GM12878 (cell line): ENCODE data around the gene ADCY10. TPM values are rescaled to one million over a fixed set of nuclear protein-coding genes. Genes with fewer than 3 reads are reported as not detected.

ENCODE experiments used
- ATAC-seq: fragments of 200-7000 bp; cut with Tn5 transposase; 3 replicates; pipeline ENCODE4 v1.9.1; 2020; ENCODE audit warnings: mild to moderate bottlenecking, moderate library complexity
- BruUV-seq: library from RNA; stranded (reverse); fragments of 400-500 nt; replicated peaks from 2 replicates; lab custom pipeline; 2021; lab: Mats Ljungman, UMichigan
- CTCF ChIA-PET: fragments of 300-600 bp; sonication (Branson Sonifier 250); formaldehyde crosslinking; extraction: SDS; loops from one replicate; lab custom pipeline; 2021; ENCODE audit warnings: inconsistent platforms; lab: Yijun Ruan, JAX
- POLR2A ChIA-PET: fragments of 350-600 bp; formaldehyde crosslinking; extraction: SDS; loops from one replicate; lab custom pipeline; 2021; ENCODE audit warnings: inconsistent platforms; lab: Charles Lee
- RAD21 ChIA-PET: fragments of 300-600 bp; sonication (Branson Sonifier 250); formaldehyde crosslinking; loops from one replicate; lab custom pipeline; 2023; ENCODE audit warnings: antibody characterized with exemption; ENCODE audit not compliant: unreplicated experiment; lab: Charles Lee
- SMC1A ChIA-PET: fragments of 300-600 bp; sonication (Branson Sonifier 250); formaldehyde crosslinking; loops from one replicate; lab custom pipeline; 2023; ENCODE audit not compliant: unreplicated experiment, uncharacterized antibody; lab: Charles Lee
- DNase-seq: peaks from one replicate; pipeline ENCODE4 v3.0.0-alpha.2; 2011; ENCODE audit warnings: low read depth, low spot score
- FAIRE-seq: peaks from 3 replicates; lab custom pipeline; 2011; peaks lifted over from hg19 to GRCh38; lab: Jason Lieb, UNC
- H2AFZ ChIP-seq: 2 replicates; pipeline ENCODE4 v1.6.0; 2011; ENCODE audit warnings: low read depth, low read length, control low read depth; ENCODE audit not compliant: control insufficient read depth
- H3K27ac ChIP-seq: 2 replicates; pipeline ENCODE4 v1.5.1; 2011; ENCODE audit warnings: control low read depth; ENCODE audit not compliant: control insufficient read depth, insufficient read depth
- H3K27me3 ChIP-seq, 2 experiments: replicated peaks in 1 of 2; 2 replicates each; pipeline versions ENCODE4 v1.6.0 to v1.6.1; 2011; ENCODE audit warnings: low read length in 1 of 2; ENCODE audit not compliant: control insufficient read depth in 2 of 2, insufficient read depth in 2 of 2
- H3K36me3 ChIP-seq, 2 experiments: 2 replicates each; pipeline ENCODE4 v1.5.1; 2011; ENCODE audit warnings: low read length in 1 of 2; ENCODE audit not compliant: control insufficient read depth in 2 of 2, insufficient read depth in 2 of 2
- H3K4me1 ChIP-seq: 2 replicates; pipeline ENCODE4 v1.6.1; 2011; ENCODE audit warnings: mild to moderate bottlenecking, low read length, moderate library complexity, mixed read lengths; ENCODE audit not compliant: control insufficient read depth, insufficient read depth
- H3K4me2 ChIP-seq: 2 replicates; pipeline ENCODE4 v1.6.0; 2011; ENCODE audit warnings: control low read depth; ENCODE audit not compliant: control insufficient read depth, insufficient read depth
- H3K4me3 ChIP-seq: fragments of 200-600 bp; sonication (generic); 2 replicates; pipeline ENCODE4 v1.5.1; 2016
- H3K79me2 ChIP-seq: 2 replicates; pipeline ENCODE4 v1.6.0; 2011; ENCODE audit warnings: low read length; ENCODE audit not compliant: control insufficient read depth, insufficient read depth
- H3K9ac ChIP-seq: 2 replicates; pipeline ENCODE4 v1.8.0; 2011; ENCODE audit warnings: low read length, control low read depth, mixed read lengths; ENCODE audit not compliant: control insufficient read depth, insufficient read depth
- H3K9me3 ChIP-seq: replicated peaks from 3 replicates; pipeline ENCODE4 v1.5.1; 2011; ENCODE audit warnings: mild to moderate bottlenecking, low read length; ENCODE audit not compliant: control insufficient read depth, insufficient read depth
- H4K20me1 ChIP-seq: 2 replicates; pipeline ENCODE4 v1.6.0; 2011; ENCODE audit not compliant: control insufficient read depth, insufficient read depth
- BMI1 ChIP-seq: fragments of 450-650 bp; IDR thresholded peaks from 2 replicates; pipeline ENCODE4 v1.6.1; 2016; ENCODE audit warnings: mild to moderate bottlenecking, moderate library complexity, borderline replicate concordance
- CBX5 ChIP-seq: sonication (generic); IDR thresholded peaks from 2 replicates; pipeline ENCODE4 v1.6.1; 2016; ENCODE audit warnings: low read depth, moderate library complexity, mild to moderate bottlenecking, inconsistent platforms
- DPF2 ChIP-seq: fragments of 450-650 bp; IDR thresholded peaks from 2 replicates; pipeline ENCODE4 v1.6.1; 2017; ENCODE audit warnings: mild to moderate bottlenecking
- E2F8 ChIP-seq: fragments of 450-650 bp; IDR thresholded peaks from 2 replicates; pipeline ENCODE4 v1.6.1; 2018; ENCODE audit warnings: mild to moderate bottlenecking, low read depth, moderate library complexity; ENCODE audit not compliant: partially characterized antibody
- EGR1 ChIP-seq, 2 experiments: IDR thresholded peaks; 1 replicate in 1 of 2; 2 replicates in 1 of 2; pipeline ENCODE4 v1.6.1; 2011 to 2012; ENCODE audit warnings: low read depth in 2 of 2, low read length in 2 of 2, borderline replicate concordance in 1 of 2, mild to moderate bottlenecking in 1 of 2, moderate library complexity in 1 of 2
- ESRRA ChIP-seq: IDR thresholded peaks from 2 replicates; pipeline ENCODE4 v1.6.1; 2012; ENCODE audit warnings: mild to moderate bottlenecking, low read length, improper control_type of control experiment
- FOXM1 ChIP-seq: IDR thresholded peaks from 2 replicates; pipeline ENCODE4 v1.6.1; 2012; ENCODE audit warnings: low read depth, mild to moderate bottlenecking, inconsistent platforms, low read length, moderate library complexity
- IRF4 ChIP-seq: IDR thresholded peaks from 2 replicates; pipeline ENCODE4 v1.6.1; 2011; ENCODE audit warnings: low read depth, low read length
- NFXL1 ChIP-seq: fragments of 450-650 bp; IDR thresholded peaks from 2 replicates; pipeline ENCODE4 v1.6.1; 2017; ENCODE audit warnings: antibody characterized with exemption, mild to moderate bottlenecking, borderline replicate concordance
- NR2C1 ChIP-seq: fragments of 450-650 bp; IDR thresholded peaks from 2 replicates; pipeline ENCODE4 v1.6.1; 2017; ENCODE audit warnings: antibody characterized with exemption, mild to moderate bottlenecking, moderate library complexity
- RELA ChIP-seq: fragments of 450-650 bp; IDR thresholded peaks from 2 replicates; pipeline ENCODE4 v1.8.0; 2014; ENCODE audit warnings: borderline replicate concordance; ENCODE audit not compliant: partially characterized antibody
- RUNX3 ChIP-seq: IDR thresholded peaks from 2 replicates; pipeline ENCODE4 v1.6.1; 2012; ENCODE audit warnings: low read length, inconsistent platforms
- SIX5 ChIP-seq: IDR thresholded peaks from 2 replicates; pipeline ENCODE4 v1.6.1; 2011; ENCODE audit warnings: mild to moderate bottlenecking, low read depth, low read length, moderate library complexity; ENCODE audit not compliant: severe bottlenecking
- SMAD1 ChIP-seq: fragments of 450-650 bp; IDR thresholded peaks from 2 replicates; pipeline ENCODE4 v1.6.1; 2018; ENCODE audit warnings: mild to moderate bottlenecking, low read depth; ENCODE audit not compliant: partially characterized antibody
- TCF3 ChIP-seq: IDR thresholded peaks from 2 replicates; pipeline ENCODE4 v1.6.1; 2012; ENCODE audit warnings: low read depth, mild to moderate bottlenecking, low read length, borderline replicate concordance; ENCODE audit not compliant: insufficient read depth
- ZZZ3 ChIP-seq: IDR thresholded peaks from 2 replicates; pipeline ENCODE4 v1.6.1; 2011; ENCODE audit warnings: low read depth; ENCODE audit not compliant: control insufficient read depth, insufficient read length
- WGBS: methylation state at CpG from one replicate; pipeline ENCODE4 v1.1.6; 2016; ENCODE audit warnings: low lambda C conversion rate; ENCODE audit not compliant: insufficient replicate concordance, insufficient coverage; ENCODE audit errors: missing lambda C conversion rate; 5-methylcytosine and 5-hydroxymethylcytosine counted together
- in situ Hi-C: fragments of 300-500 bp; cut with MboI; formaldehyde crosslinking; loops from 9 replicates; pipeline ENCODE4 v1.14.3; 2018; ENCODE audit warnings: mixed read lengths
- intact Hi-C: fragments of 100-400 bp; cut with micrococcal nuclease; formaldehyde crosslinking; loops from one replicate; pipeline ENCODE4 v1.14.2; 2022; ENCODE audit not compliant: unreplicated experiment
- polyA plus RNA-seq, 11 experiments: library from polyadenylated mRNA; depleted of rRNA in 4 of 11; unstranded in 6 of 11; stranded (reverse) in 5 of 11; fragments of >200 nt; fragmentation: Nextera tagmentation in 4 of 11; fragmentation: Illumina TruSeq in 1 of 11; extraction: Ambion mirVana in 4 of 11; extraction: Trizol in 1 of 11; gene quantifications; 1 replicate in 1 of 11; 2 replicates in 10 of 11; pipeline versions ENCODE4 v1.2.1 to v1.2.3, GENCODE V29; 2011 to 2016; ENCODE audit warnings: inconsistent platforms in 2 of 11, missing spikeins in 2 of 11, low read depth in 1 of 11
- total RNA-seq, 4 experiments: library from RNA; depleted of rRNA in 3 of 4; stranded (reverse); fragments of >200 nt in 3 of 4; fragmentation: Illumina TruSeq in 1 of 4; extraction: Trizol in 1 of 4; gene quantifications; 2 replicates each; pipeline versions ENCODE4 v1.2.1 to v1.2.3, GENCODE V29; 2013 to 2021
- TF ChIP-seq, protein P1 (sequence below): IDR thresholded peaks from 2 replicates; pipeline ENCODE4 v1.6.1; 2012; ENCODE audit warnings: low read depth, low read length, improper control_type of control experiment
- TF ChIP-seq, protein P2 (sequence below): IDR thresholded peaks from 2 replicates; pipeline ENCODE4 v1.6.1; 2011; ENCODE audit warnings: low read depth, mild to moderate bottlenecking, low read length, moderate library complexity, borderline replicate concordance; ENCODE audit errors: extremely low read depth

ADCY10 gene
- total and polyA plus RNA-seq, 10 of the 15 experiments (the other 5 are each of a cell fraction or from before 2014, with no cell fraction given), result 0.13 to 0.22 TPM; not detected in 8

DNA sequence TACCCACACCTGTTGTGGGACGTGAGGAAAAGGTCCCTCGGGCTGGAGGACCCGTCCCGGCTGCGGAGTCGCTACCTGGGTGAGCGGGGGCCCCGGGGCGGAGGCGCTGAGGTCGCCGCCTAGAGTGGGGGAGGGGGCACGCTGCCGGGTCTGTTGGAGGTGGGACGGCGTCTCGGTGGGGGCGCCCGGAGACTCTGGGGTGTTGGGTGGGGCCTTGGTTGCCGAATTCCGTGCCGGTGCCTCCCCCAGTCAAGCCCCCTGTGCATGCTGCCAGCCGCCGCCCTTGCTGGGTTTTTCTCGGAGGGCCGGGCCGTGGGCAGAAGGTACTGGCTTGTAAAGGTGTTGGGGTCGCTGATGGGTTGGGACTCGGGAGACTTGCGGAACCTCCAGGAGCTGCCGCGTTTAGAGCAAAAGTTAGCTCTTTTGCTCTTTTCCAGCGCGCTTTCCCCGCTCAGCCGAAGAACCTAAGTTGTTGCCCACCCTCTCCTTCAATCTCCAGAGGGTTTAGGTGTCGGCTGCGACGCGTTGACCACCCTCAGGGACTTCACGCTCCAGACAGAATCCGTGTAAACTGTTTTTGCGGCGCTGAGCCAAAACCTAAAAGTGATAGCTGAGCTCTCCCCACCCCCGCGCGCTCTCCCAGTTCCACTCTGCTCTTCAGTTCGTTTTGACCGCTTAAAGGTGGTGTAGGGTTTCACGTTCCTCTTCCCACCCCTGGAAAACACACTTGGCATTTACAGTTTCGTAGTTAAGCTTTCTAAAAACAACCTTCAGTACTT lies 23.2 kb upstream of the ADCY10 start, which contains the start of gene MPC2:
MPC2 (minus strand) TSS at position 143 of the 779 bp plus-strand sequence. CDS start 1,231 bp downstream, outside the sequence.
- Histone ChIP-seq H4K20me1 (no peaks in the 10 kb centered on the region), H3K4me3 (peak within 1 kb of the TSS; percentile 95), H3K4me1 (no peaks in the 10 kb centered on the region), H3K9ac (peak within 1 kb of the TSS; percentile 96), H3K36me3 (no peaks in the 10 kb centered on the region; a peak in 1 of 4 replicates), H3K79me2 (peaks cover 84% of the 10 kb centered on the region), H3K27me3 (no peaks in the 10 kb centered on the region), H3K9me3 (no peaks in the 10 kb centered on the region), H3K4me2 (peak within 1 kb of the TSS; percentile 76), H2AFZ (peak within 1 kb of the TSS; percentile 99), H3K27ac (peak within 1 kb of the TSS; percentile 99)
- POLR2A ChIA-PET, result interaction anchor here (0.6 to 2.5 kb wide), 6 partner anchors 9 to 223 kb away, joined by 3 to 20 read pairs (median 4); no protein-coding TSS in a partner anchor
- CTCF ChIA-PET, result interaction anchor here (0.8 to 2.1 kb wide), 3 partner anchors 13 to 148 kb away, joined by 3 to 8 read pairs (median 4); no protein-coding TSS in a partner anchor
- RAD21 ChIA-PET, result interaction anchor here (0.7 to 2.3 kb wide), 7 partner anchors 9 to 289 kb away, joined by 3 to 12 read pairs (median 4); partner anchors contain the start of gene SFT2D2
- TSS peak; percentile 68 for BruUV-seq
- SMC1A ChIA-PET, result interaction anchor here (0.8 to 1.7 kb wide), 9 partner anchors 10 to 219 kb away, joined by 3 to 9 read pairs (median 4); partner anchors contain the start of gene ADCY10
- in situ Hi-C loops, result loop anchor here (5.0 kb wide), 1 partner anchor 220 kb away; no protein-coding TSS in a partner anchor
- DNase-seq (no peak), FAIRE-seq (no peak), ATAC-seq (peak; percentile 30)
- under 1% methylated on average over 48 of the region's 51 CpGs for WGBS
- intact Hi-C loops, result loop anchor here (2.0 to 10.0 kb wide), 4 partner anchors 135 to 332 kb away; partner anchors contain the start of gene TIPRL
- no peak for TF ChIP-seq NR2C1
- TF ChIP-seq, protein P1, sequence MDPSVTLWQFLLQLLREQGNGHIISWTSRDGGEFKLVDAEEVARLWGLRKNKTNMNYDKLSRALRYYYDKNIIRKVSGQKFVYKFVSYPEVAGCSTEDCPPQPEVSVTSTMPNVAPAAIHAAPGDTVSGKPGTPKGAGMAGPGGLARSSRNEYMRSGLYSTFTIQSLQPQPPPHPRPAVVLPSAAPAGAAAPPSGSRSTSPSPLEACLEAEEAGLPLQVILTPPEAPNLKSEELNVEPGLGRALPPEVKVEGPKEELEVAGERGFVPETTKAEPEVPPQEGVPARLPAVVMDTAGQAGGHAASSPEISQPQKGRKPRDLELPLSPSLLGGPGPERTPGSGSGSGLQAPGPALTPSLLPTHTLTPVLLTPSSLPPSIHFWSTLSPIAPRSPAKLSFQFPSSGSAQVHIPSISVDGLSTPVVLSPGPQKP, result no peak
- no peak for TF ChIP-seq SIX5
- TF ChIP-seq CBX5, result 0 out of 2 replicates have a peak, but pooled peaks have one; percentile 48
- TF ChIP-seq TCF3, result 0 out of 2 replicates have a peak, but pooled peaks have one; percentile 4
- TF ChIP-seq RUNX3, result peak; percentile 67
- TF ChIP-seq NFXL1, result no peak
- TF ChIP-seq EGR1 (IDR thresholded peaks at IDR 0.05; ENCODE audit: borderline replicate concordance in 1 of 2, low read depth in 2 of 2, low read length in 2 of 2), result peak in 1 of 2 experiments; percentile 86; a peak in 2 of 3 replicates
- TF ChIP-seq BMI1, result peak; percentile 35; the same call in 1 of the 2 replicates
- TF ChIP-seq IRF4, result peak; percentile 74
- 0 out of 2 replicates have a peak, but pooled peaks have one; percentile 26 for TF ChIP-seq ESRRA
- TF ChIP-seq FOXM1, result 0 out of 2 replicates have a peak, but pooled peaks have one; percentile 16
- TF ChIP-seq SMAD1, result peak; percentile 41
- TF ChIP-seq DPF2, result peak; percentile 59
- TF ChIP-seq ZZZ3, result no peak
- TF ChIP-seq RELA, result peak; percentile 11
- TF ChIP-seq E2F8, result no peak
- TF ChIP-seq, protein P2, sequence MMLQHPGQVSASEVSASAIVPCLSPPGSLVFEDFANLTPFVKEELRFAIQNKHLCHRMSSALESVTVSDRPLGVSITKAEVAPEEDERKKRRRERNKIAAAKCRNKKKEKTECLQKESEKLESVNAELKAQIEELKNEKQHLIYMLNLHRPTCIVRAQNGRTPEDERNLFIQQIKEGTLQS, result no peak
